ENCODE measurements around the gene GPR161.
"Not testable (repeated sequence)": the region's sequence is repeated elsewhere in the genome, so short reads cannot be mapped to it uniquely, and the experiment has no call there.

GPR161 gene

GRCh38 chr1:168136709-168137514, at the start of gene GPR161:
Gene GPR161, minus strand, starts transcription at chr1:168136930. Its CDS starts 32,080 bp downstream, at chr1:168104850.
- DNase-seq: peak; percentile 43

DNA sequence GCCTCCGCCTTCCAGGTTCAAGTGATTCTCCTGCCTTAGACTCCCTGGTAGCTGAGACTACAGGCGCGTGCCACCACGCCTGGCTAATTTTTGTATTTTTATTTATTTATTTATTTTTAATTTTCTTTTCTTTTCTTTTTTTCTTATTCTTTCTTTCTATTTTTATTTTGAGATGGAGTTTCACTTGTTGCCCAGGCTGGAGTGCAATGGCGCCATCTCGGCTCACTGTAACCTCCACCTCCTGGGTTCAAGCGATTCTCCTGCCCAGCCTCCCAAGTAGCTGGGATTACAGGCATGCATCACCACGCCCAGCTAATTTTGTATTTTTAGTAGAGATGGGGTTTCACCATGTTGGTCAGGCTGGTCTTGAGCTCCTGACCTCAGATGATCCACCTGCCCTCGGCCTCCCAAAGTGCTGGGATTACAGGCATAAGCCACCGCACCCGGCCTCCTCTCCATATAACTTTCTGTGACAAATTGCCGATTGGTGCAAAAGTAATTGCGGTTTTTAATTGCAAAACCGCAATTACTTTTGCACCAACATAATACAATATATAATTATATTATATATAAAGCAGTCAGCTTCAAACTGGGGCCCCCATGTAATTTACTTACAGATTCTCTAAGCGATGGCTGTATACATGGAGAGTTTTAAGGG, 44.5 kb upstream of the GPR161 start:
- not testable (repeated sequence) for DNase-seq

DNA sequence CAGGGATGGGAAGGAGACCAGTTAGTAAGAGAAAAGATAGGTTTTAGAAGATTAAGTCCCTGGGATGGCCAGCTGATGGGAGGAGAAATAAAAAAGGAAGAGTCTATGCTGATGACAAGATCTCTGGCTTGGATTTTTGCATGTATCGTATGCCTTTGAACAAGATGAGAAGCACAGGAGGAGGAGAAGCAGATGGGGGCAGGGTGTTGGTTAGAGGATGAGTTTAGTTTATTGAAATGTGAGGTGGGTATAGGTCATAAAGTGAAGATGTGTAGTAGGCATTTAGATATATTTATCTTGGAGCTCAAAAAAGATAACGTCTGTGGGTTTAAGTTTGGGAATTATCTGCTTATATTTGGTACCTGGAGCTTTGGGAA, 43.4 kb upstream of the GPR161 start:
- peak; percentile 9 for DNase-seq

DNA sequence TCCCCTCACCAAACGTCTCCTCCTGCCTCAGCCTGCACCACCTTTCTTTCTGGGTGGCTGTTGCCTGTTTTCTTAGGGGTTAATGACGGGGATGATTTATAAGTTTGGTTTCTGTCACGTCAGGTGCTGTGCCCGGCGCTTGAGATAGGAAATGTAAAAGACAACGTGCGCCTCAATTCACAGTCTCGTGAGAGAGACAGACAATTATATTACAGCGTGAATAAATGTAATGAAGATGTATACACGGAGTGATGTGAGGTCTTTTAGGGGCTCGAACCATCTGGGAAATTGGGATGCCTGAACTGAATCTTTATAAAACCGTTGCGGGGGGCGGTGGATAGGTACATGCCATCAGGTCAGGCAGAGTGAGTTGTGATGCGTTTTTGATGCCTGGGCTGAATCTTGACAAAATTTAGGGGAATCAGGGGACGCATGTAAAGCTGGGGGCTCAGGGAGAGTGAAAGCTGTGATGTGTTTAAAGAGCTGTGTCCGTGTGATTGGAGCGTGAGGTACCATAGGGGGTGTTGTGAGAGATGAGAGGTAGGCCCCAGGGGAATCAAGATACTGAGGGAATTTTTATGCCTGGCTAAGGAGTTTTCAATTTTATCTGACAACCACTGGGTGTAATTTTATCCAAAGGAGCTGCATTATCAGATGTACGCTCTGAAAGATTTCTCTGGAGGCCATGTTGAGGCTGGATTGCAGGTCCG, 42.9 kb upstream of the GPR161 start:
- peak; percentile 7 for DNase-seq

- DNase-seq: peak; percentile 98
These were observed 42.1 kb upstream of the GPR161 start, which contains the start of gene TIPRL for GRCh38 chr1:168178638-168179437. Gene TIPRL, plus strand, starts transcription at chr1:168178962. Its CDS starts 116 bp downstream, at chr1:168179078.

- DNase-seq: no peak
These were observed 41.5 kb upstream of the GPR161 start for GRCh38 chr1:168178227-168178637.

GRCh38 chr1:168172250-168172915, 35.7 kb upstream of the GPR161 start:
- DNase-seq: no peak

DNA sequence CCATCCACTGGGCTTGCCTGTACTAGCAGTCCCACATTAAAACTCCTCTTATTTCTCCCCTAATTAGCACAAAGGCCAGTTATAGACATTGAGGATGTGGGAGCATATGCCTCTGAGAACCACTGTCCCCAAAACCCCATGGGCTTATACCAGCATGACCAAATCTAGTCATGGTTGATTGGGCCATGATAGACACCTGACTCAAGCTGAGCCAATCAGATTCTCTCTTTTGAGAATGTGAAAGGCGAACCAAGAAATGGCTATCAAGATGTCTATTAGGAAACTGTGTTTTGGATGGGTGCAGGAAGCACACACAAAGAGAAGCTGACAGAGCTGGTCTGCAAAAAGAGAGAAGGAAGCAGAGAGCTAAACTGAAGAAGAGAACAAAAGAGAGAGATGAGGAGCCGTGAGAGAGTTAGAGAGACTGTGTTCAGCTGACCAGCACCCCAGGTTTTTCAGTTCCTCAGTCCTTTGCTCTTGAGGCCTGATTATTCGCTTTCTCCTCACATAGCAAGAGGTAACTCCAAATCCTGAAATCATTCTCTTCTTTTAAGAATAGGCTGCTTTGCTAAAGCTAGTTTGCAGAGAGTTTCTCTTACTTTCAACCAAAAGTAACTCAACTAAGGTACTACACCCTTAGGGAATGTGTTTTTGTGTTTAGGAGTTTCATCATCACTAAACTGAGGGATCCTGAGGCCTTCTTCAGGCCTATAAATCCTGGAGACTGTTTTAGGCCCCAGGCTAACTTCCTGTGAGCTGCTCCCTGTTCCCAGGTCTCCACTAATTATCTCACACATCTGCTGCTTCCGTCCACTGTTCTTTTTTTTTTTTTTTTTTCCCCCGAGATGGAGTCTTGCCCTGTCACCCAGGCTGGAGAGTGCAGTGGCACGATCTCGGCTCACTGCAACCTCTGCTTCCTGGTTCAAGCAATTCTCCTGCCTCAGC, 34.1 kb upstream of the GPR161 start:
- DNase-seq: no peak

DNA sequence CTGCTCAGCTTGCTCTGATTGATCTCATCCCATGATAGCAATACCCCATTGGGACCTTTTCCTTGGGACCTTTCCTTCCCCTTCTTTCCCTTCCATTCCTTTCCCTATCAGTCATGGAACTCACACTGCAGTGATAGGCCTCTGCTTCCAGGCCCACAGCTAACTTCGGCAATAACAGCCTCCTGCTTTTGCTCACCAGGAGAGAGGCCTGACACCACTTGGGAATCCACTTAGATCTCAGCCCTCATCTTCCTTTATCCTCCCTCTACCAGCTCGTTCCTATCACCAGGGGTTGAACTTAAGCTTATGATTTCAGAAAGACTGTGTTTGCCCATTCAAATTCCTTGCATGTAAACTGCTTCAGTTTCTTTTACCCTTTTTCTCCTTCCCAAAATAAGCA, 31.1 kb upstream of the GPR161 start:
- no peak for DNase-seq

DNA sequence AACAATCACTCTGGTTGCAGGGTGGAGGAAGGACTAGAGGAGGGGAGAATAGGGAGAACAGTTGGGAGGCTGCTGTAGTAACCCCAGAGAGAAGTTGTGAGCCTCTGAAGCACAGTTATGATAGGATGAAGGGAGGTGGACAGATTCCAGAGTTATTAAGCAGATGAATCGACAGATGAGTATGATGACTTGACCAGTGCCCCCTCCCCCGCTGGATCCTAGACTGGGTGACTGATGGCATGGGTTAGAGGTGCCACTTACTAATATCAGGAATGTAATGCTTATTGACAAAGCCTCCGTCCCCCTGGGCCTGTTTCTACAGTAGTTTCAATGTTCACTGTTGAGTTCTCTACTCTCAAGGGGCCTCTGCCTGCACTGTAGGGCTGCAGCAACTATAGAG, 28.0 kb upstream of the GPR161 start:
- DNase-seq: no peak

GRCh38 chr1:168163670-168164069, 26.9 kb upstream of the GPR161 start:
- peak; percentile 23 for DNase-seq

DNA sequence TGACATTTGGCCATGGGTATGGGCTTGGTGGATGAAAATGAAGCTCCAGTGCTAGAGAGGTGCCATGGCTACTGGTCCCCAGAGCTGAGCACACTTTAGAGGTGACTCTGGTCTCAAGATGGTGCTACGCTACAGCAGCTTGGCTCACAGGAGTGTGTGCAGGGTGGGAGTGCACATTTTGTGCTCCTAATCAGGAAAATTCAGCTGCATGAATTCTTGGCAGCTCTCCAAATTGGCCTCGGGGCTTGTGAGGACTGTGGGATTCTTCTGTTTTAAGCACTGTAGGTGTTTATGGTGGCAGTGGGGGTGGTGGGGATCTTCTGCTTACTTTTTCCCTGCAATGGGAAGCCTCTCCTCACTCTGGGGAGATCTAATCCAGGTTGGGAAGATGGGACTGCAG, 24.7 kb upstream of the GPR161 start:
- DNase-seq: no peak

GRCh38 chr1:168159979-168160378, 23.2 kb upstream of the GPR161 start:
- DNase-seq: no peak

DNA sequence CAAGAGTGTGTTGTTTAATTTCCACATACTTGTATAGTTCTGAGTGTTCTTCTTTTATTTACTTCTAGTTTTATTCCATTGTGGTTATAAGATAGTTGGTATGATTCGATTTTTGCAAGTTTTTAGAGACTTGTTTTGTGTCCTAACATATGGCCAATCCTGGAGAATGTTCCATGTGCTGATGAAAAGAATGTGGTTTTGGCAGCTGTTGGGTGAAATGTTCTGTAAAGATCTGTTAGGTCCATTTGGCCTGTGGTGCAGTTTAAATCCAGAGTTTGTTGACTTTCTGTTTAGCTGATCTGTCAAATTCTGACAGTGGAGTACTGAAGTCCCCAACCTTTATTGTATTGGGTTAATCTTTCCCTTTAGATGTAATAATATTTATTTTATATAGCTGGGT, 22.5 kb upstream of the GPR161 start:
- no peak for DNase-seq

GRCh38 chr1:168157638-168158037, 20.9 kb upstream of the GPR161 start:
- no peak for DNase-seq

DNA sequence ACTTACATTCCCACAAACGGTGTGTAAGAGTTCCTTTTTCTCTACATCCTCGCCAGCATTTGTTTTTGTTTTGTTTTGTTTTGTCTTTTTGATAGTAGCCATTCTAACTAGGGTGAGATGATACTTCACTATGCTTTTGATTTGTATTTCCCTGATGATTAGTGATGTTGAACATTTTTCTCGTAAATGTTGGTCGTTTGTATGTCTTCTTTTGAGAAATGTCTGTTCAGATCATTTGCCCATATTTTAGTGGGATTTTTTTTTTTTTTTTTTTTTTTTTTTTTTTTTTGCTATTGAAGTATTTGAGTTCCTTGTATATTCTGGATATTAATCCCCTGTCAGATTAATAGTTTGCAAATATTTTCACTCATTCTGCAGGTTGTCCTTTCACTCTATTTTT, 19.2 kb upstream of the GPR161 start:
- no peak for DNase-seq

GRCh38 chr1:168154707-168155106, 18.0 kb upstream of the GPR161 start:
- peak; percentile 22 for DNase-seq

DNA sequence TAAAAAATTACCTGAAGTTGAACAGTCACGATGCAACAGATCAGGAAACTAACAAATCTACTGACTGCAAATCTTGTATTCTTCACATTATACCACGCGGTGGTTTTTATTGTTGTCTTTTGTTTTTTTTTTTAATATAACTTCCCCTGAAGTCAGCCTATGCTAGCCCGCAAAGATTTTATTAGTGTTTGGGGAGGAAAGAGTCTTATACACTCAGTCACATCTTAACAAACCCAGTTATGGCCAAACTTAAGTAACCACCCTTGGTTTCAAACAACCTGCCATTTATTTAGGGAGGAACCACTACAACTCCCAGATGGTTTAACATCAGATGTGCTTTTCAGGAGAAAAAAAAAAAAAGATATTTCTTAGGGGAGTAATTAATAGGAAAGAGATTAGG, 15.2 kb upstream of the GPR161 start:
- no peak for DNase-seq

- no peak for DNase-seq
These were observed 13.6 kb upstream of the GPR161 start for GRCh38 chr1:168150283-168150682.

DNA sequence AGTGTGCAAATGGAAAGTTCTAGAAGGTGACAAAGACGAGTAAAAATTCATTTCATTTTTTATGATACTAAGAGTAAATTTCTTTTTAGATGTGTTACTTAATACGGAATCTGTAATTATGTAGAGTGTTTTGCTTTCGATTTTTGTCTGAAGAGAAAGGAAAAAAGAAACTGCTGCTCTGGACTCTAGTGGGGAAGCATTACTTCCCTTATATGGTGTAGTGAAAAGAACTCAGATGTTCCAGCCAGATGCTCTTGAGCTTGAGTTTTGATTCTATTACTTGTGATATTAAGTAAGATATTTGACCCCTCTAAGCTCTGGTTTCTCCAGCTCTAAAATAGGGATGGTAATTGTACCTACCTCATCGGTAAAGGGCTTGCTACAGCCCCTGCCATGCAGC, 12.2 kb upstream of the GPR161 start:
- peak; percentile 87 for DNase-seq

DNA sequence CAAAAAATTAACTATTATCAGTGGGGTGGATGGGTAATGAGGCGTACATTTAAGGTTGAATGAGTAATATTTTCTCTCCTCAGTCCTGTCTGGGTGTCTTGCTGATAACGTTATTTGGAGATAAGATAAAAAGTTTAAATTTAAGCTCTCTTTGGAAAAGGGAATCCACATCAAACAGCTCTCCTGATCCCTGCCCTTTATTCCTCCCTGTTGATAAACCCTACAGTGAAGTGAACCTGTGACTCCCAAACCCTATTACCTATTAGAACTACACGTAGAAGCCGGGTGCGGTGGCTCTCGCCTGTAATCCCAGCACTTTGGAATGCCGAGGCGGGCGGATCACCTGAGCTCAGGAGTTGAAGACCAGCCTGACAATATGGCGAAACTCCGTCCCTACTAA, 9.9 kb upstream of the GPR161 start:
- DNase-seq: no peak

Measured in suppressor macrophage treated with lipopolysaccharide for 4 hours (primary cell).